Adrenal gland (tissue), 5 donors: ENCODE results near the gene ADPRS.
A peak's percentile ranks its signal among the peaks of the same experiment; 100 is the strongest.

Source experiments
- CTCF ChIP-seq, 6 experiments: fragments of 450-650 bp in 4 of 6; fragments of 200-600 bp in 2 of 6; sonication (generic) in 1 of 6; IDR thresholded peaks; 1 replicate in 5 of 6; 2 replicates in 1 of 6; pipeline versions ENCODE4 v1.5.1 to v1.8.0; 2016 to 2021; ENCODE audit warnings: antibody characterized with exemption in 6 of 6, mild to moderate bottlenecking in 2 of 6, moderate library complexity in 1 of 6
- POLR2A ChIP-seq, 2 donors: fragments of 450-650 bp; IDR thresholded peaks; one replicate each; pipeline ENCODE4 v1.6.1; 2017; ENCODE audit warnings: antibody characterized with exemption in 2 of 2, mild to moderate bottlenecking in 2 of 2, moderate library complexity in 1 of 2
- donor health status: DM: no; HTN: no; CAD: no.

GRCh38 chr1:36088577-36089392 lies at the start of gene ADPRS:
- TF ChIP-seq CTCF (IDR thresholded peaks at IDR 0.05) (peak; percentile 86 to 99 (median 98)), POLR2A (IDR thresholded peaks at IDR 0.05) (peak; percentile 92 to 94)
